GM12878 (cell line): ENCODE data around the gene SPATC1L.

Experiments used
- CEBPB ChIP-seq, 2 experiments: fragments of 150-350 bp in 1 of 2; IDR thresholded peaks; 2 replicates each; pipeline ENCODE4 v1.6.1; 2012 to 2014; ENCODE audit warnings: low read depth in 2 of 2, low read length in 2 of 2, borderline replicate concordance in 1 of 2, inconsistent platforms in 1 of 2
- EP300 ChIP-seq, 2 experiments: fragments of 150-350 bp in 1 of 2; IDR thresholded peaks; 2 replicates each; pipeline ENCODE4 v1.6.1; 2011 to 2012; ENCODE audit warnings: low read depth in 2 of 2, low read length in 2 of 2, borderline replicate concordance in 1 of 2, improper control_type of control experiment in 1 of 2, inconsistent platforms in 1 of 2; ENCODE audit not compliant: control insufficient read depth in 1 of 2
- FOS ChIP-seq: IDR thresholded peaks from 3 replicates; pipeline ENCODE4 v1.6.1; 2011; ENCODE audit warnings: borderline replicate concordance; ENCODE audit not compliant: insufficient read length; ENCODE audit errors: extremely low read depth
- PML ChIP-seq: IDR thresholded peaks from 2 replicates; pipeline ENCODE4 v1.6.1; 2012; ENCODE audit warnings: low read length, inconsistent platforms
- POLR2AphosphoS5 ChIP-seq: IDR thresholded peaks from 2 replicates; pipeline ENCODE4 v1.6.1; 2011; ENCODE audit warnings: mild to moderate bottlenecking, low read length, inconsistent platforms
- TF ChIP-seq, protein P1 (sequence below): IDR thresholded peaks from 2 replicates; pipeline ENCODE4 v1.6.1; 2012; ENCODE audit warnings: low read depth, low read length, improper control_type of control experiment
- TF ChIP-seq, protein P2 (sequence below), 3 experiments: IDR thresholded peaks in 2 of 3; conservative IDR thresholded peaks in 1 of 3; 2 replicates each; pipeline ENCODE4 v1.5.1; 2011; ENCODE audit warnings: low read depth in 3 of 3, low read length in 3 of 3, mild to moderate bottlenecking in 3 of 3, control low read depth in 2 of 3, moderate library complexity in 2 of 3, inconsistent platforms in 1 of 3, mixed read lengths in 1 of 3; ENCODE audit not compliant: control insufficient read depth in 2 of 3, insufficient read depth in 1 of 3; ENCODE audit errors: extremely low read depth in 1 of 3
- TF ChIP-seq, protein P3 (sequence below): fragments of 450-650 bp; formaldehyde crosslinking; IDR thresholded peaks from 2 replicates; pipeline ENCODE4 v1.4.0; 2022; ENCODE audit warnings: mild to moderate bottlenecking, moderate library complexity

DNA sequence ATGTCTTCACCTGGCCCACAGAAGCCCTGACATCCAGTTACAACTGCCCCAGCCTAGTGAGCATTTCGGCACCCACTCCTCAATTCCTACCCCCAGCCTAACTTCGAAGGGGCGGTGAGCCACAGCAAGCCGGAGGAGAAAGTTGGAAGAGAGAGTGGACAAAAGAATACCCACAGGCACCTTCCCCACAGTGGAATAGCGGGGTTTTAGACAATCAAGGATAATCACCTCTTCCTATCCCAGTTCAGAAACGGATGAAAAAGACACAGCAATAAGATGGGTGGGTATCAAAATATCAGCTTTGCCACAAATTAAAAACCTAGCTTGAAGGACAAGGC is 45.6 kb upstream of the SPATC1L start:
- TF ChIP-seq, protein P1, sequence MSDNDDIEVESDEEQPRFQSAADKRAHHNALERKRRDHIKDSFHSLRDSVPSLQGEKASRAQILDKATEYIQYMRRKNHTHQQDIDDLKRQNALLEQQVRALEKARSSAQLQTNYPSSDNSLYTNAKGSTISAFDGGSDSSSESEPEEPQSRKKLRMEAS: no peak
- TF ChIP-seq, protein P2, sequence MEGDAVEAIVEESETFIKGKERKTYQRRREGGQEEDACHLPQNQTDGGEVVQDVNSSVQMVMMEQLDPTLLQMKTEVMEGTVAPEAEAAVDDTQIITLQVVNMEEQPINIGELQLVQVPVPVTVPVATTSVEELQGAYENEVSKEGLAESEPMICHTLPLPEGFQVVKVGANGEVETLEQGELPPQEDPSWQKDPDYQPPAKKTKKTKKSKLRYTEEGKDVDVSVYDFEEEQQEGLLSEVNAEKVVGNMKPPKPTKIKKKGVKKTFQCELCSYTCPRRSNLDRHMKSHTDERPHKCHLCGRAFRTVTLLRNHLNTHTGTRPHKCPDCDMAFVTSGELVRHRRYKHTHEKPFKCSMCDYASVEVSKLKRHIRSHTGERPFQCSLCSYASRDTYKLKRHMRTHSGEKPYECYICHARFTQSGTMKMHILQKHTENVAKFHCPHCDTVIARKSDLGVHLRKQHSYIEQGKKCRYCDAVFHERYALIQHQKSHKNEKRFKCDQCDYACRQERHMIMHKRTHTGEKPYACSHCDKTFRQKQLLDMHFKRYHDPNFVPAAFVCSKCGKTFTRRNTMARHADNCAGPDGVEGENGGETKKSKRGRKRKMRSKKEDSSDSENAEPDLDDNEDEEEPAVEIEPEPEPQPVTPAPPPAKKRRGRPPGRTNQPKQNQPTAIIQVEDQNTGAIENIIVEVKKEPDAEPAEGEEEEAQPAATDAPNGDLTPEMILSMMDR (IDR thresholded peaks at IDR 0.05 in 2 of 3, conservative IDR thresholded peaks at IDR 0.05 in 1 of 3; ENCODE audit: control insufficient read depth in 2 of 3, extremely low read depth in 1 of 3, insufficient read depth in 1 of 3, low read depth in 3 of 3, low read length in 3 of 3): no peak
- TF ChIP-seq POLR2AphosphoS5 (no peak), PML (no peak), FOS (no peak), EP300 (IDR thresholded peaks at IDR 0.05; ENCODE audit: borderline replicate concordance in 1 of 2, control insufficient read depth in 1 of 2, low read depth in 2 of 2, low read length in 2 of 2) (no peak), CEBPB (IDR thresholded peaks at IDR 0.05; ENCODE audit: borderline replicate concordance in 1 of 2, low read depth in 2 of 2, low read length in 2 of 2) (no peak)
- TF ChIP-seq, protein P3, sequence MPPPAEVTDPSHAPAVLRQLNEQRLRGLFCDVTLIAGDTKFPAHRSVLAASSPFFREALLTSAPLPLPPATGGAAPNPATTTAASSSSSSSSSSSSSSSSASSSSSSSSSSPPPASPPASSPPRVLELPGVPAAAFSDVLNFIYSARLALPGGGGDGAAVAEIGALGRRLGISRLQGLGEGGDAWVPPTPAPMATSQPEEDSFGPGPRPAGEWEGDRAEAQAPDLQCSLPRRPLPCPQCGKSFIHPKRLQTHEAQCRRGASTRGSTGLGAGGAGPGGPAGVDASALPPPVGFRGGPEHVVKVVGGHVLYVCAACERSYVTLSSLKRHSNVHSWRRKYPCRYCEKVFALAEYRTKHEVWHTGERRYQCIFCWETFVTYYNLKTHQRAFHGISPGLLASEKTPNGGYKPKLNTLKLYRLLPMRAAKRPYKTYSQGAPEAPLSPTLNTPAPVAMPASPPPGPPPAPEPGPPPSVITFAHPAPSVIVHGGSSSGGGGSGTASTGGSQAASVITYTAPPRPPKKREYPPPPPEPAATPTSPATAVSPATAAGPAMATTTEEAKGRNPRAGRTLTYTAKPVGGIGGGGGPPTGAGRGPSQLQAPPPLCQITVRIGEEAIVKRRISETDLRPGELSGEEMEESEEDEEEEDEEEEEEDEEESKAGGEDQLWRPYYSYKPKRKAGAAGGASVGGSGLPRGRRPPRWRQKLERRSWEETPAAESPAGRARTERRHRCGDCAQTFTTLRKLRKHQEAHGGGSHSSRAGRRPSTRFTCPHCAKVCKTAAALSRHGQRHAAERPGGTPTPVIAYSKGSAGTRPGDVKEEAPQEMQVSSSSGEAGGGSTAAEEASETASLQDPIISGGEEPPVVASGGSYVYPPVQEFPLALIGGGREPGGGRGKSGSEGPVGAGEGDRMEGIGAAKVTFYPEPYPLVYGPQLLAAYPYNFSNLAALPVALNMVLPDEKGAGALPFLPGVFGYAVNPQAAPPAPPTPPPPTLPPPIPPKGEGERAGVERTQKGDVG: no peak
